HepG2 (cell line): ENCODE measurements around the gene CD151. TPM values are rescaled to one million over a fixed set of nuclear protein-coding genes. Genes with fewer than 3 reads are reported as not detected.
A peak's percentile ranks its signal among the peaks of the same experiment; 100 is the strongest.

Experiments
- CCDC6 ChIP-seq: sonication (generic); formaldehyde crosslinking; IDR thresholded peaks from 2 replicates; pipeline ENCODE4 v1.8.1; 2022; ENCODE audit warnings: mild to moderate bottlenecking, missing genetic modification reagents, moderate library complexity
- CHD4 ChIP-seq: fragments of 200-600 bp; sonication (generic); IDR thresholded peaks from 2 replicates; pipeline ENCODE4 v1.7.0; 2017; ENCODE audit warnings: mild to moderate bottlenecking, low read length, borderline replicate concordance
- DMAP1 ChIP-seq: IDR thresholded peaks from 2 replicates; pipeline ENCODE4 v1.6.1; 2016
- EP300 ChIP-seq, 3 experiments: sonication (generic) in 1 of 3; formaldehyde crosslinking in 1 of 3; IDR thresholded peaks; 2 replicates each; pipeline versions ENCODE4 v1.5.1 to v1.6.1; 2011 to 2020; ENCODE audit warnings: low read depth in 2 of 3, low read length in 2 of 3, borderline replicate concordance in 1 of 3, improper control_type of control experiment in 1 of 3, mild to moderate bottlenecking in 1 of 3, missing genetic modification reagents in 1 of 3, moderate library complexity in 1 of 3
- FOXO1 ChIP-seq: sonication (generic); formaldehyde crosslinking; IDR thresholded peaks from 2 replicates; pipeline ENCODE4 v1.4.0; 2020; ENCODE audit warnings: missing genetic modification reagents
- GMEB2 ChIP-seq: IDR thresholded peaks from 2 replicates; pipeline ENCODE4 v1.6.1; 2016; ENCODE audit warnings: missing biosample characterization, missing genetic modification reagents, low read depth
- HMGXB4 ChIP-seq, 2 experiments: sonication (generic) in 1 of 2; formaldehyde crosslinking in 1 of 2; IDR thresholded peaks; 2 replicates each; pipeline versions ENCODE4 v1.4.0 to v1.6.1; 2018 to 2020; ENCODE audit warnings: missing genetic modification reagents in 2 of 2, borderline replicate concordance in 1 of 2, low read depth in 1 of 2, mild to moderate bottlenecking in 1 of 2, missing biosample characterization in 1 of 2
- ISX ChIP-seq: sonication (generic); formaldehyde crosslinking; conservative IDR thresholded peaks from 2 replicates; pipeline ENCODE4 v1.5.0; 2020; ENCODE audit warnings: missing genetic modification reagents
- POGZ ChIP-seq: sonication (generic); formaldehyde crosslinking; IDR thresholded peaks from 2 replicates; pipeline ENCODE4 v1.4.0; 2020; ENCODE audit warnings: mild to moderate bottlenecking, missing genetic modification reagents
- SAP130 ChIP-seq: IDR thresholded peaks from 2 replicates; pipeline ENCODE4 v1.6.1; 2016; ENCODE audit warnings: low read depth
- SIN3A ChIP-seq: IDR thresholded peaks from 2 replicates; pipeline ENCODE4 v1.6.1; 2011; ENCODE audit warnings: low read depth, mild to moderate bottlenecking, control low read depth, low read length, borderline replicate concordance
- SIX1 ChIP-seq: sonication (generic); formaldehyde crosslinking; IDR thresholded peaks from 2 replicates; pipeline ENCODE4 v1.4.0; 2020; ENCODE audit warnings: missing genetic modification reagents, borderline replicate concordance
- SP1 ChIP-seq, 2 experiments: fragments of 450-650 bp in 1 of 2; sonication (generic) in 1 of 2; formaldehyde crosslinking in 1 of 2; IDR thresholded peaks; 2 replicates each; pipeline versions ENCODE4 v1.4.0 to v1.6.1; 2016 to 2020; ENCODE audit warnings: missing genetic modification reagents in 1 of 2
- THAP7 ChIP-seq: sonication (generic); formaldehyde crosslinking; IDR thresholded peaks from 2 replicates; pipeline ENCODE4 v1.8.1; 2023; ENCODE audit warnings: mild to moderate bottlenecking, missing genetic modification reagents
- ZC3H4 ChIP-seq: sonication (generic); formaldehyde crosslinking; IDR thresholded peaks from 2 replicates; pipeline ENCODE4 v1.4.0; 2020; ENCODE audit warnings: missing genetic modification reagents, borderline replicate concordance
- ZNF275 ChIP-seq: sonication (generic); formaldehyde crosslinking; IDR thresholded peaks from 2 replicates; pipeline ENCODE4 v1.8.0; 2022; ENCODE audit warnings: missing genetic modification reagents, mild to moderate bottlenecking, inconsistent platforms, borderline replicate concordance
- ZNF280B ChIP-seq: sonication (generic); formaldehyde crosslinking; IDR thresholded peaks from 2 replicates; pipeline ENCODE4 v1.5.0; 2020; ENCODE audit warnings: missing genetic modification reagents, mild to moderate bottlenecking, borderline replicate concordance
- ZNF296 ChIP-seq: sonication (generic); formaldehyde crosslinking; conservative IDR thresholded peaks from 2 replicates; pipeline ENCODE4 v1.5.0; 2020; ENCODE audit warnings: mild to moderate bottlenecking, missing genetic modification reagents
- ZNF335 ChIP-seq: sonication (generic); formaldehyde crosslinking; IDR thresholded peaks from 2 replicates; pipeline ENCODE4 v1.4.0; 2020; ENCODE audit warnings: missing genetic modification reagents
- ZNF354B ChIP-seq: sonication (generic); formaldehyde crosslinking; IDR thresholded peaks from 2 replicates; pipeline ENCODE4 v1.8.0; 2022; ENCODE audit warnings: mild to moderate bottlenecking, missing genetic modification reagents
- polyA plus RNA-seq, 8 experiments: library from polyadenylated mRNA; depleted of rRNA in 3 of 8; stranded (reverse) in 7 of 8; unstranded in 1 of 8; fragments of >200 nt; fragmentation: Illumina TruSeq in 4 of 8; extraction: Trizol in 4 of 8; gene quantifications; 2 replicates each; pipeline versions ENCODE4 v1.2.1 to v1.2.3, GENCODE V29; 2011 to 2016; ENCODE audit warnings: low read depth in 4 of 8, missing spikeins in 1 of 8, mixed read lengths in 1 of 8; ENCODE audit not compliant: insufficient read depth in 1 of 8
- total RNA-seq, 5 experiments: library from RNA; depleted of rRNA; stranded (reverse); fragments of >200 nt; fragmentation: Illumina TruSeq; extraction: Trizol; gene quantifications; 2 replicates each; pipeline ENCODE4 v1.2.3, GENCODE V29; 2016; ENCODE audit warnings: low read depth in 1 of 5

CD151 gene
- total and polyA plus RNA-seq, 2 of the 13 experiments (the other 11 are each of a cell fraction or from before 2014, with no cell fraction given), result 125 to 197 TPM

- TF ChIP-seq CHD4 (no peak), DMAP1 (CRISPR knock-in tag) (peak; percentile 80), THAP7 (no peak), POGZ (peak; percentile 46; the same call in 1 of the 2 replicates), ZNF275 (CRISPR knock-in tag) (0 out of 2 replicates have a peak, but pooled peaks have one; percentile 23), ZNF296 (0 out of 2 replicates have a peak, but pooled peaks have one; percentile 37), FOXO1 (CRISPR knock-in tag) (no peak; the same call in 1 of the 2 replicates), SIN3A (peak; percentile 40; the same call in 1 of the 2 replicates), ZC3H4 (CRISPR knock-in tag) (no peak), HMGXB4 (CRISPR knock-in tag; IDR thresholded peaks at IDR 0.05; ENCODE audit: borderline replicate concordance in 1 of 2, low read depth in 1 of 2) (0 out of 4 replicates have a peak, but pooled peaks have one; percentile 16 to 38), CCDC6 (CRISPR knock-in tag) (0 out of 2 replicates have a peak, but pooled peaks have one; percentile 18), ISX (no peak), EP300 (IDR thresholded peaks at IDR 0.05; ENCODE audit: low read depth in 2 of 2, low read length in 2 of 2) (peak in 1 of 2 experiments; percentile 42; a peak in 1 of 4 replicates), EP300 (CRISPR knock-in tag; IDR thresholded peaks at IDR 0.05; ENCODE audit: borderline replicate concordance) (peak; percentile 41; the same call in 1 of the 2 replicates), ZNF280B (CRISPR knock-in tag) (no peak), ZNF335 (peak; percentile 56; the same call in 1 of the 2 replicates), SP1 (IDR thresholded peaks at IDR 0.05) (no peak), SP1 (CRISPR knock-in tag; IDR thresholded peaks at IDR 0.05) (peak; percentile 62), SIX1 (CRISPR knock-in tag) (no peak), ZNF354B (CRISPR knock-in tag) (no peak), GMEB2 (CRISPR knock-in tag) (no peak), SAP130 (CRISPR knock-in tag) (peak; percentile 96)
Observed at GRCh38 chr11:843818-844692, 11.3 kb downstream of the CD151 start (continued).
